NCI-H524 (cell line): ENCODE data around the gene COL23A1.

Source experiments
- DNase-seq, 2 experiments: peaks; one replicate each; lab custom pipeline; 2025; lab: John Stamatoyannopoulos, UW

The COL23A1 gene

DNA sequence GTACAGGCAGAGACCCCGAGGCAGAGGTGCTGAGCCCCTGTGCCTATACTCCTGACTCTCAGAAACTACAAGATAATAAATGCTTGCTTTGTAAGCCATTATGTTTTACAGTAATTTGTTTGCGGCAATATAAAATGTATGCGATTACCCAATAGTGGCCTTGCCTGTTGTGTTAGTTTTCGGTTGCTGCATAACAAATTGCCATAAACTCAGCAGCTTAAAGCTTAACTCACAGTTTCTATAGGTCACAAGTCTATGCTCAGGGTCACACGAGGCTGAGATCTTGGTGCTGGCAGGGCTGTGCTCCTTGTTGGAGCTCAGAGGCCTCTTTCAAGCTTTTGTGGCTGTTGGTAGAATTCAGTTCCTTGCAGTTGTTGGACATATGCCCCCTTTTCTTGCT, 114.8 kb downstream of the COL23A1 start:
- DNase-seq, result no peak

DNA sequence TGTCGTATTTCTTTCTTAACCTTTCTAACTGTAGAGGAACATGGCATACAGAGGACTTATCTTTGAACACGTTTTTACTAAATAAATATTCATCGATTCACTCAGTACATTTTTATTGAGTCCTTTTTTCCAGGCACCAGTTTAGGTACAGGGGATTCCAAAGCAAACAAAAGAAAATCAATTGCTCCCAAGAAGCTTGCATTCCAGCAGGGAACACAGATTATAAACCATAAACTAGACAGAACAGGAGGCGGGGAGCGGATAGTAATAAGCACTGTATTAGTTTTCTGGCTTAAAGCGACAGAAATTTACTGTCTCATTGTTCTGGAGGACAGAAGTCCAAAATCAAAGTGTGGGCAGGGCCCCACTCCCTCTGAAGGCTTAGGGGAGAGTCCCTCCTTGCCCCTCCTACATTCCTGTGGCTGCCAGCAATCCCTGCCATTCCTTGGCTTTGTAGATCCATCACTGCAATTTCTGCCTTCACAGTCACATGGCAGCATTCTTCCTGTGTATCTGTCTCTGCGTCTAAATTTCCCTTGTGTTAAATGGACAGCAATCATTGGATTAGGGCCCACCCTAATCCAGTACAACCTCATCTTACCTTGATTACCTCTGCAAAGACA, 115.5 kb downstream of the COL23A1 start:
- DNase-seq, result no peak

DNA sequence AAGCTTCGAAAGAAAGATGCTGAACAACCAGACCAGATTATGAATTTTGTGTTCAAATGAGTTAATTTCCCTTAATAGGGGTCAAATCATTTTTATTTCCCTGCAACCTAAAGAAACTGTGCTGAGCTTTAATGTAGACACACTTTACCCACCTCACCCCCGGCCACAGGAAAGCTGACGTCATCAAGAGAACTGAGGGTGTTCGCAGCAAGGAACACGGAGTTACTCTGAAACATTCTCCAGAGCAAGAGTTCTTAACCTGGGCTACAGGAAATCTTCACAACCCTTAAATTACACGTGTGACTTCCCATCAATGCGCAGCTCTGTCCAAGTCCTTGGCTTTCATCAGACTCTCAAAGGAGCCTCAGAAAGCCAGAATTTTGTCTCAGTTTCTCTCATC, 116.3 kb downstream of the COL23A1 start:
- DNase-seq, result no peak

DNA sequence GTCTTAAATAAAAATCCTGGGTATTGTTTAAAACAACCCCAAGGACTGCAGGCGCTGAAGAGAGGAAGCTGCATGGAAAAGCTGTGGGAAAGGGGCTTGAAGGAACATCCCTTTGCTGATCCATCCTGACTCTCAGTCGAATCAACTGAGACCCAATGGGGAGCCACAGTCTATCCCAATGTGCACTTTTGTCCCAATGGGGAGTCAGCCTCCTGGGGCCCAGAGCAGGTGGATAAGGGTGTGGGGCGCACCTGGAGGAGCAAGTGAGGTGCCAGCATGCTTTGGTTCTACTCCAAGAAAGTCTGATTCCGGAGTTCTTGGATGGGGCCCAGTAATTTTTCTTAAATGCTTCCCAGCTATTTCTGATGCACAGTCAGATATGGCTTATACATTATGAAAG, 118.1 kb downstream of the COL23A1 start:
- no peak for DNase-seq

DNA sequence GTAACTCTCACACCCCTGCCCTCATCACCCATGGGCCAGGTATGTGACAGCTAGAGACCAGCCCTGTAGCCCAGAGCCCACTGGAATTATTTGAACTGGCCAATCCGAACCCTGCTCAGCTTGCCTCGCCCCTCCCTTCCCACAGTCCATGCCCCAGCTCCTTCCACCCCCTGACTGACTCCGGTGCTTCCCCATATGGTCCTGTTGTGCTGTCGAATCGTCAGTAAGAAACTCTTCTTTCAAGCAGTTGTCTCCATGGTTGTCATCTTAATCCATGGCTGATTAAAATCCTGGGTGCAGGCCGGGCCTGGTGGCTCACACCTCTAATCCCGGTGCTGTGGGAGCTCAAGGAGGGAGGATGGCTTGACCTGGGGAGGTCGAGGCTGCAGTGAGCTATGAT, 118.5 kb downstream of the COL23A1 start:
- DNase-seq, result peak; percentile 54 to 82

DNA sequence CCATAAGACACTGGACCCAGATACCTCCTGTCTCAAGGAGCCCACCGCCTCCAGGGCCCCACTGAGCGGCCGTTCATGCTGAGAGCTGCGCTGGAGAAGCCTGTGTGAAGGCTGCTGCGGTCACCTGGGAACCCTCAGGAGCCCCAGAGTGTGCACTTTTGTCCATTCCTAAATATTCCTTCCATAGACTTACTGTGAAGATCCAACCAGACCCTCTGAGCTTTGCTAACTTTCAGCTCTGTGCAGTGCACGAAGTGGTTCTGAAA, 119.5 kb downstream of the COL23A1 start:
- DNase-seq, result no peak

- peak; percentile 72 to 91 for DNase-seq
These were observed 120.0 kb downstream of the COL23A1 start for GRCh38 chr5:178469975-178470759.

- no peak for DNase-seq
These were observed 120.9 kb downstream of the COL23A1 start for GRCh38 chr5:178469011-178469974.

- no peak for DNase-seq
These were observed 122.0 kb downstream of the COL23A1 start for GRCh38 chr5:178468196-178468685.

- DNase-seq, result no peak
These were observed 122.5 kb downstream of the COL23A1 start for GRCh38 chr5:178467568-178468195.

- DNase-seq, result no peak
These were observed 123.0 kb downstream of the COL23A1 start for GRCh38 chr5:178467205-178467567.

GRCh38 chr5:178466342-178466741, 123.9 kb downstream of the COL23A1 start:
- no peak for DNase-seq

GRCh38 chr5:178465861-178466288, 124.3 kb downstream of the COL23A1 start:
- no peak for DNase-seq

DNA sequence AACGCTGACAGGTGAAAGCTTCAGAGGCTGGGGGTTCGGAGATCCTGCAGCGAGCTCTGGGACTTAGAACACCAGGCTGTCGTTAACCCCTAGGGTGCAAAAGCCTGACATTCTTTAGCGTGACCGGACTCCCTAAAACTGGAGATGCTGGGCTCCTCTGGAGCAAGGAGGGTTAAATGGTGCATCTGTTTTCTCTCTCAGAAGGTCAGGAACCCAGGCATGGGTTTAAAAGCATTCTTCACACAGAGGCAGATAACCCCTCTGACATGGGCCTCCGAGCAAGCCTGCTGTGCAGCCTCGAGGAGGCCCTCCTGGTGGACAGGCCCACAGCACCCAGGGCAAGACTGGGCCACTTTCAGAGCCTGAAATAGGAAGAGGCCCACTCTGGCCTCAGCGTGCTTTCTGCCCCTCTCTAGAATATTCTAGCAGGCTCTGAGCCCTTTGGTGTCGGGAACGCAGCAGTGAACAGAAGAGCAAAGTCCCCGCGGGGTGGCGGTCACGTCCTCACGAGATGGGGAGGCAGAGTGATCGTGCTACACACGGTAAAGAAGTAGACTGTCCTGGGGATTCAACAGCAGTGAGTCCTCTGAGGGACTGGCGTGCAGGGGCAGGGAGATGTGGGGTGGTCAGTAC, 124.8 kb downstream of the COL23A1 start:
- DNase-seq, result no peak

DNA sequence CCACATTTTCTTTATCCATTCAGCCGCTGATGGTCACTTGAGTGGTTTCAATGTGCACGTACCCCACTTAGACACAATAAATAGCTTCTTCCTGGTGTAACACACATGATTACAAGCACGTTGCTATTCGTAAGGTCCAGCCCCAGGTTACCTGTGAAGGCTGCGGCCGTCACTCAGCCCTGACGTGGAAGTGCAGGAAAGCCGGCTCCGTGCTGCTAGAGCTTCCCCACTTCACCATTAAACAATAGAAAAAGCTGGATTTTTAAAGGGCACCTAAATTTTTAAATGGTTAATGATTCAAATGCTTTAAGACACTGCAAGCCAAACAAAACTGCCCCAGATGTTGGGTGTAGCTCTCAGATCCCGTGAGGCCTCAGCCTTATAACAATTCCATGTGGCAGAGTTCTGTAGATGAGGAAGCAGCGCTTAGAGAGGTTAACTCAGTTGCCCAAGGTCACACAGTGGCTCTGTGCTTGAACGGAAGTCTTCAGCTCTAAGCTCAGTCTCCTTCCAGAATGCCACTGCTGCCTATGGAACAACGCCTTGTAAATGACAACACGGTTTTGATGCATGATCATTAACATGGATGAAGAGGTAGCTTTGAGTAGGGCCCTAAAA, 125.7 kb downstream of the COL23A1 start:
- DNase-seq, result no peak

GRCh38 chr5:178463321-178464155, 126.7 kb downstream of the COL23A1 start:
- DNase-seq, result no peak

- peak in 1 of 2 experiments; percentile 48 for DNase-seq
These were observed 127.4 kb downstream of the COL23A1 start for GRCh38 chr5:178462816-178463215.

GRCh38 chr5:178462076-178462475, 128.1 kb downstream of the COL23A1 start:
- no peak for DNase-seq

DNA sequence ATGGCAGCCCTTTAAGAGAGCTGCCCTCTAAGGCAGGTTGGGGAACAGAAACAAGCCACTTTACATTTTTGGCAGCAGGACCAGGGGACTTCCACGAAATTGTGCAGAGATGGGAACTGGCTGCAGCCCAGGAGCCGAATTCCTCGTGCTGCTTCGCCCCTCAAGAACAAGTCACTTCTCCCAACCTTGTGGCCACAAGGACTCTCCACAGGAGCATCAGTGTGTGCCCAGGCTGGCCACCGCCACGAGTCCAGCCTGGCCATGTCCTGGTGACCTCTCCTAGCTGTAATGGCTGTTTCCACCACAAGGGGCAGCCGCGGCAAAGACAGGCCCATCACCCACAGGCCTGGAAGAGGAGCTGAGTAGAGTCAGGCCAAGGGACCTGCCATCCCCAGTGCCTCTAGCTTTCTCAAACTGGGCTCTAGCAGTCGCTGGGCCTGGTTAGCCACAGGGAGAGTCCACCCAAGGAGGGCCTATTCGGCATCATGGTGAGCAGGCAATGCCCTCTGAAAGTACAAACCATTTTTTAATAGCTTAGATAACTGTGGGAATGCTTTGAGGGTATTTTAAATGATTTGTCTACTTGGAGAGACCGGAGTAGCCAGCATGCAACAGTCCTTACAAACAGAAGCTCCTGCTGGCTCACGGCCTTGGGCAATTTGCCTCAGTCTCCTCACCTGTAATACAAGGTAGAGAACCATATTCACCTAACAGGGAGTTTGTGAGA, 129.0 kb downstream of the COL23A1 start:
- peak; percentile 55 to 66 for DNase-seq

- DNase-seq, result no peak
These were observed 129.6 kb downstream of the COL23A1 start for GRCh38 chr5:178460598-178460997.
